Measurements from ENCODE around the gene TXNDC16.

Gene TXNDC16

GRCh38 chr14:52427460-52427859, 124.8 kb downstream of the TXNDC16 start:
- in situ Hi-C loops (cut with HindIII; ENCODE audit: low pct_unique_long_range_greater_than_20kb, low sequenced_read_pairs), result no loop called here
- no peak for DNase-seq (ENCODE audit: low read depth in 1 of 2, low spot score in 1 of 2)
- no peak for TF ChIP-seq JUND (IDR thresholded peaks at IDR 0.05; ENCODE audit: low read depth)

DNA sequence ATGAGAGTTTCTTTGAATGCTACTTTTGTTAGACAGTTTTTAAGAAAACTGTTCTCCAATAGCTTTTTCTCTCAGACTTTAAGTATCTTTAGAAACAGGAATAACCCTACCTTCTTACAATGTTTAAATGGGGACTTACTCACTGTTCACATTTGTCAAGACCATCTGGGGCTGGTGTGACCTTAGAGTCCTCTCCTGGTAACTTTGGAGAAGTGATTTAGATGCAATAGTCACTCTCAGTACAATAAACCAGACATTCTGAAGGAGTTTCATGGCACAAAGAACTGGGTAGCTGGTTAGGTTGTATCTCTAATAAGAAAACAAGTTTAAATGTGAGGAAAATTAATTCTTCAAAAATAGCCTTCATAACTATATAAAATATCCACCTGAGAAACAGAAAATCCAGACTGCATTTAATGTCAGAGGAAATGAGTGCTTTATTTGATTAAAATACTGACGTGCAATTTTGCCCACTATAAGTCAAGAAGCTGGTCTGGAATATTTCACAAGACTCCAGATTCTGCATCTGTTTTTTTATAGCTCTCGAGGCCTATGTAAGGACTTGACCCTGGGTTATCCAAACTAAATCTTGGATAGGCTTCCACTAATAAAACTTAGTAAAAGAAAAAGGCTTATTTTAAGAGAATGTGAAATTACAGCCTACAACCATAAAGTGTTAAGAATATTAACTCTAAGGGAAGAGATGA, 129.5 kb downstream of the TXNDC16 start:
- no peak for DNase-seq (ENCODE audit: low read depth in 1 of 2, low spot score in 1 of 2)
- TF ChIP-seq JUND (IDR thresholded peaks at IDR 0.05; ENCODE audit: low read depth), result no peak
- in situ Hi-C loops (cut with HindIII; ENCODE audit: low pct_unique_long_range_greater_than_20kb, low sequenced_read_pairs), result no loop called here

GRCh38 chr14:52417139-52417538, 135.2 kb downstream of the TXNDC16 start:
- DNase-seq (ENCODE audit: low read depth in 1 of 2, low spot score in 1 of 2), result no peak
- in situ Hi-C loops (cut with HindIII; ENCODE audit: low pct_unique_long_range_greater_than_20kb, low sequenced_read_pairs), result no loop called here
- TF ChIP-seq JUND (IDR thresholded peaks at IDR 0.05; ENCODE audit: low read depth), result no peak

- in situ Hi-C loops (cut with HindIII; ENCODE audit: low pct_unique_long_range_greater_than_20kb, low sequenced_read_pairs), result no loop called here
- no peak for DNase-seq (ENCODE audit: low read depth in 1 of 2, low spot score in 1 of 2)
- TF ChIP-seq JUND (IDR thresholded peaks at IDR 0.05; ENCODE audit: low read depth), result no peak
Observed at GRCh38 chr14:52413729-52414408, 138.4 kb downstream of the TXNDC16 start.

- in situ Hi-C loops (cut with HindIII; ENCODE audit: low pct_unique_long_range_greater_than_20kb, low sequenced_read_pairs), result no loop called here
- no peak for TF ChIP-seq JUND (IDR thresholded peaks at IDR 0.05; ENCODE audit: low read depth)
- DNase-seq (ENCODE audit: low read depth in 1 of 2, low spot score in 1 of 2), result no peak
Observed at GRCh38 chr14:52412426-52412825, 139.9 kb downstream of the TXNDC16 start.

DNA sequence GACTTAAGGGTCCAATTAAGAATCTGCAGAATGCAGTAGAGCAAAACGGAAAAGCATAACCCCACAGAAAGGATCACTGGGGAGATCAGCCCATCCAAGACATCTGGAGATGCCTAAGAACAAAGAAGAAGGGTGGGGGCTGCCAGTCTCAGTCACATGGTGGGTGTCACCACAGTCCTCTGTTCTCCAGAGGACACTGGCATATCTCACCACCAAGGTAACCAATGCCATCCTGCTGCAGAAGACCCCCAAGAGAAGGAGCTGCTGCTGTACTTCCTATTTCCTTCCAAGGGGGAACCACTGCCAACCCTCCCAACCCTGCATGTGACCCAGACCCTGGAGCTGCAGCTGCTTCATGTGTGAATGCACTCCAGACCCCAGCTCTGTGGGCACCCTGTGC, 147.0 kb downstream of the TXNDC16 start:
- no peak for DNase-seq (ENCODE audit: low read depth in 1 of 2, low spot score in 1 of 2)
- no peak for TF ChIP-seq JUND (IDR thresholded peaks at IDR 0.05; ENCODE audit: low read depth)
- in situ Hi-C loops (cut with HindIII; ENCODE audit: low pct_unique_long_range_greater_than_20kb, low sequenced_read_pairs), result no loop called here

DNA sequence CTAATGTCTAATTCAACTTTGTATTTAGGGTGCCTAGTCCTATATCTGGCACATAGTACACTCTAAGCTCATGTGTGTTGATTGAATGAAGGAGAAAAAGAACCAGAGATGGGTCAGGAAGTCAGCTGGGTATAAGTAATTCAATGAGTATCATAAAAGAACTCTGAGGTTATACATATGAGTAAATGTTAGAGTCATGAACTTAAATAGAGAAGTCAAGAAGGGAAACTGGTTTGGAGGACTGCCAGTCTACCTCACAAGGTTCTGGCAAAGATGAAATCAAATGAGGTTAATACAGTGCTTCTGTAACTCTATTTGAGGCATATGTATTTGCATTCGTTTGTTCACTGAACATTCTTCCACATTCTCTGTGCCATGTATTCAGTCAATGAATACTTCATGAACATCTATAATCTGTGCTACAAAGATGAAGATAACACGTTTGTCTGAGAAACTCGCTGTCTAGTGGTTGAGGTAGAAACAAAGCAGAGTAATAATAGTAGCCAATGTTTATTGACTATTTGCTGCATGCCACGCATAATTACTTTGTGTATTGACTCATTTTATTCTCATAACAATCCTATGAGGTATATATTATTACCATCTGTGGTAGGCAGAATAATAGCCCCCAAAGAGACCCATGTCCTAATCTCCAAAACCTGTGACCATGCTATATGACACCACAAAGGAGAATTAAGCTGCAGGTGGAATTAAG, 149.3 kb downstream of the TXNDC16 start:
- TF ChIP-seq JUND (IDR thresholded peaks at IDR 0.05; ENCODE audit: low read depth), result no peak
- in situ Hi-C loops (cut with HindIII; ENCODE audit: low pct_unique_long_range_greater_than_20kb, low sequenced_read_pairs), result no loop called here
- DNase-seq (ENCODE audit: low read depth in 1 of 2, low spot score in 1 of 2), result no peak

- in situ Hi-C loops (cut with HindIII; ENCODE audit: low pct_unique_long_range_greater_than_20kb, low sequenced_read_pairs), result no loop called here
- no peak for TF ChIP-seq JUND (IDR thresholded peaks at IDR 0.05; ENCODE audit: low read depth)
- DNase-seq (ENCODE audit: low read depth in 1 of 2, low spot score in 1 of 2), result no peak
Observed at GRCh38 chr14:52400846-52401245, 151.5 kb downstream of the TXNDC16 start.

DNA sequence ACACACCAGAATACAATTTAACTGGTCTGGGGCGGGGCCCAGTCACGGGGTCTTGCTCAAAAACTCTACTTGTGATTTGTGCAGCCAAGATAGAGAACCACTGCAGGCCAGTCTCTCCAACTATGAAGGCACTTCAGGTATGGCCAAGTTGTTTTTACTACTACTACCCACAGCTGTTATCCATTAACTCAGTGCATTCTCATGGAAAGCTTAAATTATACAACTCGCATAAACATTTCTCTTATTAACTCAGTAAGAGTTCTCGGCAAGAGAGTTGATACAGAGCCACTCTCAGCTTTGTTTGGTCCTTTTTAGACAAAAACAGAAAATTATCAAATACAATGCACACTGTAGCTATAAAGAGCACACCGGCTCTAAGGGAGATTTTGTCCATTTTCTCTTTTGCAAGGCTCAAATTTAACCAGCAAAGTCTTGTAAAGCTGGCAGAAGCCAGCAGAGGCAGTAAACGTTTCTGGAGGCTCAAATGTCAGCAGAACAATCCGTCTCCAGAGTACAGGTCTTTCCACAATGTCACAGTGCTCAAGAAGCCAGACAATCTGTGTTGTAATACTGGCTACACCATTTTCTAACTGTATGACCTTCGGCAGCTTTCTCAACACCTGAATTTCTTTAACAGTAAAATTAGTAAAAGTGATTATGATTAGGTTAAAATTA, 152.2 kb downstream of the TXNDC16 start:
- in situ Hi-C loops (cut with HindIII; ENCODE audit: low pct_unique_long_range_greater_than_20kb, low sequenced_read_pairs), result no loop called here
- TF ChIP-seq JUND (IDR thresholded peaks at IDR 0.05; ENCODE audit: low read depth), result no peak
- peak; percentile 11 to 63 for DNase-seq (ENCODE audit: low read depth in 1 of 2, low spot score in 1 of 2)

GRCh38 chr14:52399104-52399503, 153.2 kb downstream of the TXNDC16 start:
- no peak for DNase-seq (ENCODE audit: low read depth in 1 of 2, low spot score in 1 of 2)
- no peak for TF ChIP-seq JUND (IDR thresholded peaks at IDR 0.05; ENCODE audit: low read depth)
- in situ Hi-C loops (cut with HindIII; ENCODE audit: low pct_unique_long_range_greater_than_20kb, low sequenced_read_pairs), result no loop called here

DNA sequence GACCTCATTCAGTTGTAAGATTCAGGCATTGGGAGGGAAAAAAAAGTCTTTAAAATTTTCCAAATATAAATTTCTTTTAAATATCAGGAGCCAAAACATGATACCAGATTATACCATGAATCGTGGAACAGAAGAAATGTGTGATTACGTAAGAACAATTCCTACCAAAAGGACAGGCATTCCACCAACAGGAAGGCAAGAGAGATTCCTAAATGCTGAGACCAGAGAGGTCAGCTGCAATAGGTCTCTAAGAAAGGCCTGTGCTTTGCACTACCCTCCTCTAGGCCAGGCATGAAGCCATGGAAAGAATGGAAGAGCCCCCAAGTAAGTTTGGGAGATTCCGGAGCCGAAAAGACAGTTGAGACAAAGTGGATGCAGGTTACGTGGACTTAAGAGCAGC, 154.5 kb downstream of the TXNDC16 start:
- DNase-seq (ENCODE audit: low read depth in 1 of 2, low spot score in 1 of 2), result no peak
- in situ Hi-C loops (cut with HindIII; ENCODE audit: low pct_unique_long_range_greater_than_20kb, low sequenced_read_pairs), result no loop called here
- TF ChIP-seq JUND (IDR thresholded peaks at IDR 0.05; ENCODE audit: low read depth), result no peak

DNA sequence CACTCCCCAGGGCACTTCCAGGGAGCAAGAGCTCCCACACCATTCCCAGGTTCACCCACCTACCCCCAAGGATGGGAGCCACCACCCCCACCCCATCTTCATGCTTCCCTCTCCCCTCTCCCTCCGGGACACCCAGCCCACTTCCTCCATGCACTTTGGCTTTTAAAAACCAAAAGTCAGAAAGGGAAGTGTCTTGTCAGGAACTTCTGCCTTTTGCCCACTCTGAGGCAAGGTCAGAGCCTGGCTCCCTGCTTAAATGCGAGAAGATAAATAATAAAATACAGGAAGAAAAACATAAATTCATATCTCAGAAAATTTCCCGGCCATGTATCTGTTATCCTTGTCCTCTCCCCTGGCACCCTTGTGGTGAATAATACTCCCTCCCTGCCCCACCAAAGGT, 156.6 kb downstream of the TXNDC16 start:
- in situ Hi-C loops (cut with HindIII; ENCODE audit: low pct_unique_long_range_greater_than_20kb, low sequenced_read_pairs), result no loop called here
- no peak for DNase-seq (ENCODE audit: low read depth in 1 of 2, low spot score in 1 of 2)

More for the DNA sequence above, 156.6 kb downstream of the TXNDC16 start:
- no peak for TF ChIP-seq JUND (IDR thresholded peaks at IDR 0.05; ENCODE audit: low read depth)

Data from T47D (cell line).